GM19395 (cell line): ENCODE measurements around the gene ZNF106.

Experiments
- ATAC-seq: cut with Tn5 transposase; IDR thresholded peaks from one replicate; pipeline ENCODE4 v1.9.1; 2021; ENCODE audit warnings: mild to moderate bottlenecking, moderate library complexity; ENCODE audit not compliant: unreplicated experiment

Gene ZNF106

GRCh38 chr15:42490671-42491538 lies at the start of gene ZNF106:
Gene ZNF106 (minus strand): TSS chr15:42491141. CDS start chr15:42472289, 18,852 bp downstream.
- ATAC-seq: no peak

- no peak for ATAC-seq
These were observed 42.3 kb upstream of the ZNF106 start for GRCh38 chr15:42533246-42533645.

GRCh38 chr15:42528970-42529369 lies 38.0 kb upstream of the ZNF106 start:
- no peak for ATAC-seq

- ATAC-seq: no peak
These were observed 32.4 kb upstream of the ZNF106 start for GRCh38 chr15:42523331-42523730.

- ATAC-seq: no peak
These were observed 20.1 kb upstream of the ZNF106 start for GRCh38 chr15:42511007-42511391.

- ATAC-seq: no peak
These were observed 19.5 kb upstream of the ZNF106 start for GRCh38 chr15:42510258-42511006.

GRCh38 chr15:42508263-42508690 lies 17.3 kb upstream of the ZNF106 start:
- no peak for ATAC-seq

- no peak for ATAC-seq
These were observed 16.6 kb upstream of the ZNF106 start for GRCh38 chr15:42507514-42507913.

- peak; percentile 11 for ATAC-seq
These were observed 13.7 kb upstream of the ZNF106 start for GRCh38 chr15:42504631-42505030.

GRCh38 chr15:42503825-42504224 lies 12.9 kb upstream of the ZNF106 start:
- ATAC-seq: no peak

- ATAC-seq: no peak
These were observed 11.5 kb upstream of the ZNF106 start for GRCh38 chr15:42502477-42502876.

- ATAC-seq: no peak
These were observed 9.1 kb upstream of the ZNF106 start for GRCh38 chr15:42499858-42500609.

- ATAC-seq: no peak
These were observed 7.5 kb upstream of the ZNF106 start for GRCh38 chr15:42498212-42499068.

GRCh38 chr15:42495361-42496212 lies 4.6 kb upstream of the ZNF106 start, which contains the start of gene SNAP23:
Gene SNAP23 (plus strand): TSS chr15:42495634. CDS start chr15:42511847, 16,213 bp downstream.
- ATAC-seq: peak; percentile 63

GRCh38 chr15:42494998-42495360 lies 4.0 kb upstream of the ZNF106 start:
- ATAC-seq: peak; percentile 2

- ATAC-seq: no peak
These were observed 2.7 kb upstream of the ZNF106 start for GRCh38 chr15:42493679-42494078.

- no peak for ATAC-seq
These were observed 741 bp upstream of the ZNF106 start for GRCh38 chr15:42491539-42492225.

- ATAC-seq: no peak
These were observed 660 bp downstream of the ZNF106 start for GRCh38 chr15:42490291-42490670.

- ATAC-seq: no peak
These were observed 7.3 kb downstream of the ZNF106 start for GRCh38 chr15:42483677-42484076.
